H1 (cell line): ENCODE data around the gene SNX2.

Source experiments
- CBX5 ChIP-seq: fragments of 300-800, 300-1000 bp; sonication (generic); IDR thresholded peaks from 2 replicates; pipeline ENCODE4 v1.7.1; 2016; ENCODE audit warnings: antibody characterized with exemption, low read length, low read depth
- EP300 ChIP-seq, 2 experiments: IDR thresholded peaks; 1 replicate in 1 of 2; 2 replicates in 1 of 2; pipeline ENCODE4 v1.6.1; 2011 to 2012; ENCODE audit warnings: low read depth in 2 of 2, low read length in 2 of 2, mild to moderate bottlenecking in 2 of 2, borderline replicate concordance in 1 of 2, inconsistent platforms in 1 of 2, moderate library complexity in 1 of 2
- EZH2 ChIP-seq: fragments of 200-600 bp; sonication (generic); IDR thresholded peaks from 2 replicates; pipeline ENCODE4 v1.7.1; 2012; ENCODE audit warnings: low read depth, mild to moderate bottlenecking, moderate library complexity, low read length, inconsistent platforms; ENCODE audit not compliant: severe bottlenecking
- GABPA ChIP-seq: IDR thresholded peaks from 2 replicates; pipeline ENCODE4 v1.6.1; 2011; ENCODE audit warnings: mild to moderate bottlenecking, low read length, moderate library complexity, borderline replicate concordance; ENCODE audit not compliant: insufficient read depth
- JUN ChIP-seq: IDR thresholded peaks from 2 replicates; pipeline ENCODE4 v1.6.1; 2011; ENCODE audit warnings: low read depth, mild to moderate bottlenecking, improper control_type of control experiment, low read length
- PHF8 ChIP-seq: fragments of 200-600 bp; sonication (generic); conservative IDR thresholded peaks from 2 replicates; pipeline ENCODE4 v1.7.1; 2012; ENCODE audit warnings: low read depth, mild to moderate bottlenecking, inconsistent platforms, low read length, moderate library complexity
- POLR2A ChIP-seq, 2 experiments: IDR thresholded peaks; 1 replicate in 1 of 2; 2 replicates in 1 of 2; pipeline ENCODE4 v1.6.1; 2011; ENCODE audit warnings: low read depth in 2 of 2, low read length in 2 of 2, mild to moderate bottlenecking in 2 of 2; ENCODE audit errors: control extremely low read depth in 1 of 2
- RBBP5 ChIP-seq: IDR thresholded peaks from 2 replicates; pipeline ENCODE4 v1.7.1; 2012; ENCODE audit warnings: low read depth, mild to moderate bottlenecking, inconsistent platforms, low read length, moderate library complexity, borderline replicate concordance
- TCF12 ChIP-seq: IDR thresholded peaks from 2 replicates; pipeline ENCODE4 v1.6.1; 2011; ENCODE audit warnings: low read depth, mild to moderate bottlenecking, low read length
- TF ChIP-seq, protein P1 (sequence below), 3 experiments: IDR thresholded peaks; 1 replicate in 2 of 3; 2 replicates in 1 of 3; pipeline versions ENCODE4 v1.5.1 to v1.6.1; 2011; ENCODE audit warnings: low read length in 3 of 3, mild to moderate bottlenecking in 3 of 3, inconsistent platforms in 2 of 3, low read depth in 1 of 3, moderate library complexity in 1 of 3; ENCODE audit not compliant: insufficient read depth in 1 of 3; ENCODE audit errors: control extremely low read depth in 1 of 3
- TF ChIP-seq, protein P2 (sequence below): fragments of 300-600 bp; sonication (generic); IDR thresholded peaks from 2 replicates; pipeline ENCODE4 v1.7.1; 2012; ENCODE audit warnings: low read length, moderate library complexity, mild to moderate bottlenecking, inconsistent platforms; ENCODE audit not compliant: insufficient replicate concordance

DNA sequence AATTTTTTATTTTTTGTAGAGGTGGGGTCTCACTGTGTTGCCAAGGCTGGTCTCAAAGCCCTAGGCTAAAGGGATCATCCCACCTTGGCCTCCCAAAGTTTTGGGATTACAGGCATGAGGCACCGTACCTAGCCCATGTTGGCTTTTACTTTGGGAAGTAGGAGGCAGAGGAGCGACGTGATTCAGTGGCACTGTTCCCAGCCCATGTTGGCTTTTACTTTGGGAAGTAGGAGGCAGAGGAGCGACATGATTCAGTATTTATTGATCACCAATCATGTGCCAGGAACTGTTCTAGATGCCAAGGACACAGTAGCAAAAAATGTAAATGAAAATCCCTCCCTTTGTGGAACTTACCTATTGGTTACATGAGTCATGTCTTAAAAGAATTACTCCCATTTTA lies 88.8 kb downstream of the SNX2 start:
- TF ChIP-seq, protein P1, sequence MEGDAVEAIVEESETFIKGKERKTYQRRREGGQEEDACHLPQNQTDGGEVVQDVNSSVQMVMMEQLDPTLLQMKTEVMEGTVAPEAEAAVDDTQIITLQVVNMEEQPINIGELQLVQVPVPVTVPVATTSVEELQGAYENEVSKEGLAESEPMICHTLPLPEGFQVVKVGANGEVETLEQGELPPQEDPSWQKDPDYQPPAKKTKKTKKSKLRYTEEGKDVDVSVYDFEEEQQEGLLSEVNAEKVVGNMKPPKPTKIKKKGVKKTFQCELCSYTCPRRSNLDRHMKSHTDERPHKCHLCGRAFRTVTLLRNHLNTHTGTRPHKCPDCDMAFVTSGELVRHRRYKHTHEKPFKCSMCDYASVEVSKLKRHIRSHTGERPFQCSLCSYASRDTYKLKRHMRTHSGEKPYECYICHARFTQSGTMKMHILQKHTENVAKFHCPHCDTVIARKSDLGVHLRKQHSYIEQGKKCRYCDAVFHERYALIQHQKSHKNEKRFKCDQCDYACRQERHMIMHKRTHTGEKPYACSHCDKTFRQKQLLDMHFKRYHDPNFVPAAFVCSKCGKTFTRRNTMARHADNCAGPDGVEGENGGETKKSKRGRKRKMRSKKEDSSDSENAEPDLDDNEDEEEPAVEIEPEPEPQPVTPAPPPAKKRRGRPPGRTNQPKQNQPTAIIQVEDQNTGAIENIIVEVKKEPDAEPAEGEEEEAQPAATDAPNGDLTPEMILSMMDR (IDR thresholded peaks at IDR 0.05; ENCODE audit: control extremely low read depth in 1 of 3, insufficient read depth in 1 of 3, low read depth in 1 of 3, low read length in 3 of 3) = no peak
- TF ChIP-seq JUN (no peak), EP300 (IDR thresholded peaks at IDR 0.05; ENCODE audit: borderline replicate concordance in 1 of 2, low read depth in 2 of 2, low read length in 2 of 2) (no peak), POLR2A (IDR thresholded peaks at IDR 0.05; ENCODE audit: control extremely low read depth in 1 of 2, low read depth in 2 of 2, low read length in 2 of 2) (no peak), RBBP5 (no peak), PHF8 (no peak), CBX5 (no peak), EZH2 (no peak), TCF12 (no peak), GABPA (no peak)
- TF ChIP-seq, protein P2, sequence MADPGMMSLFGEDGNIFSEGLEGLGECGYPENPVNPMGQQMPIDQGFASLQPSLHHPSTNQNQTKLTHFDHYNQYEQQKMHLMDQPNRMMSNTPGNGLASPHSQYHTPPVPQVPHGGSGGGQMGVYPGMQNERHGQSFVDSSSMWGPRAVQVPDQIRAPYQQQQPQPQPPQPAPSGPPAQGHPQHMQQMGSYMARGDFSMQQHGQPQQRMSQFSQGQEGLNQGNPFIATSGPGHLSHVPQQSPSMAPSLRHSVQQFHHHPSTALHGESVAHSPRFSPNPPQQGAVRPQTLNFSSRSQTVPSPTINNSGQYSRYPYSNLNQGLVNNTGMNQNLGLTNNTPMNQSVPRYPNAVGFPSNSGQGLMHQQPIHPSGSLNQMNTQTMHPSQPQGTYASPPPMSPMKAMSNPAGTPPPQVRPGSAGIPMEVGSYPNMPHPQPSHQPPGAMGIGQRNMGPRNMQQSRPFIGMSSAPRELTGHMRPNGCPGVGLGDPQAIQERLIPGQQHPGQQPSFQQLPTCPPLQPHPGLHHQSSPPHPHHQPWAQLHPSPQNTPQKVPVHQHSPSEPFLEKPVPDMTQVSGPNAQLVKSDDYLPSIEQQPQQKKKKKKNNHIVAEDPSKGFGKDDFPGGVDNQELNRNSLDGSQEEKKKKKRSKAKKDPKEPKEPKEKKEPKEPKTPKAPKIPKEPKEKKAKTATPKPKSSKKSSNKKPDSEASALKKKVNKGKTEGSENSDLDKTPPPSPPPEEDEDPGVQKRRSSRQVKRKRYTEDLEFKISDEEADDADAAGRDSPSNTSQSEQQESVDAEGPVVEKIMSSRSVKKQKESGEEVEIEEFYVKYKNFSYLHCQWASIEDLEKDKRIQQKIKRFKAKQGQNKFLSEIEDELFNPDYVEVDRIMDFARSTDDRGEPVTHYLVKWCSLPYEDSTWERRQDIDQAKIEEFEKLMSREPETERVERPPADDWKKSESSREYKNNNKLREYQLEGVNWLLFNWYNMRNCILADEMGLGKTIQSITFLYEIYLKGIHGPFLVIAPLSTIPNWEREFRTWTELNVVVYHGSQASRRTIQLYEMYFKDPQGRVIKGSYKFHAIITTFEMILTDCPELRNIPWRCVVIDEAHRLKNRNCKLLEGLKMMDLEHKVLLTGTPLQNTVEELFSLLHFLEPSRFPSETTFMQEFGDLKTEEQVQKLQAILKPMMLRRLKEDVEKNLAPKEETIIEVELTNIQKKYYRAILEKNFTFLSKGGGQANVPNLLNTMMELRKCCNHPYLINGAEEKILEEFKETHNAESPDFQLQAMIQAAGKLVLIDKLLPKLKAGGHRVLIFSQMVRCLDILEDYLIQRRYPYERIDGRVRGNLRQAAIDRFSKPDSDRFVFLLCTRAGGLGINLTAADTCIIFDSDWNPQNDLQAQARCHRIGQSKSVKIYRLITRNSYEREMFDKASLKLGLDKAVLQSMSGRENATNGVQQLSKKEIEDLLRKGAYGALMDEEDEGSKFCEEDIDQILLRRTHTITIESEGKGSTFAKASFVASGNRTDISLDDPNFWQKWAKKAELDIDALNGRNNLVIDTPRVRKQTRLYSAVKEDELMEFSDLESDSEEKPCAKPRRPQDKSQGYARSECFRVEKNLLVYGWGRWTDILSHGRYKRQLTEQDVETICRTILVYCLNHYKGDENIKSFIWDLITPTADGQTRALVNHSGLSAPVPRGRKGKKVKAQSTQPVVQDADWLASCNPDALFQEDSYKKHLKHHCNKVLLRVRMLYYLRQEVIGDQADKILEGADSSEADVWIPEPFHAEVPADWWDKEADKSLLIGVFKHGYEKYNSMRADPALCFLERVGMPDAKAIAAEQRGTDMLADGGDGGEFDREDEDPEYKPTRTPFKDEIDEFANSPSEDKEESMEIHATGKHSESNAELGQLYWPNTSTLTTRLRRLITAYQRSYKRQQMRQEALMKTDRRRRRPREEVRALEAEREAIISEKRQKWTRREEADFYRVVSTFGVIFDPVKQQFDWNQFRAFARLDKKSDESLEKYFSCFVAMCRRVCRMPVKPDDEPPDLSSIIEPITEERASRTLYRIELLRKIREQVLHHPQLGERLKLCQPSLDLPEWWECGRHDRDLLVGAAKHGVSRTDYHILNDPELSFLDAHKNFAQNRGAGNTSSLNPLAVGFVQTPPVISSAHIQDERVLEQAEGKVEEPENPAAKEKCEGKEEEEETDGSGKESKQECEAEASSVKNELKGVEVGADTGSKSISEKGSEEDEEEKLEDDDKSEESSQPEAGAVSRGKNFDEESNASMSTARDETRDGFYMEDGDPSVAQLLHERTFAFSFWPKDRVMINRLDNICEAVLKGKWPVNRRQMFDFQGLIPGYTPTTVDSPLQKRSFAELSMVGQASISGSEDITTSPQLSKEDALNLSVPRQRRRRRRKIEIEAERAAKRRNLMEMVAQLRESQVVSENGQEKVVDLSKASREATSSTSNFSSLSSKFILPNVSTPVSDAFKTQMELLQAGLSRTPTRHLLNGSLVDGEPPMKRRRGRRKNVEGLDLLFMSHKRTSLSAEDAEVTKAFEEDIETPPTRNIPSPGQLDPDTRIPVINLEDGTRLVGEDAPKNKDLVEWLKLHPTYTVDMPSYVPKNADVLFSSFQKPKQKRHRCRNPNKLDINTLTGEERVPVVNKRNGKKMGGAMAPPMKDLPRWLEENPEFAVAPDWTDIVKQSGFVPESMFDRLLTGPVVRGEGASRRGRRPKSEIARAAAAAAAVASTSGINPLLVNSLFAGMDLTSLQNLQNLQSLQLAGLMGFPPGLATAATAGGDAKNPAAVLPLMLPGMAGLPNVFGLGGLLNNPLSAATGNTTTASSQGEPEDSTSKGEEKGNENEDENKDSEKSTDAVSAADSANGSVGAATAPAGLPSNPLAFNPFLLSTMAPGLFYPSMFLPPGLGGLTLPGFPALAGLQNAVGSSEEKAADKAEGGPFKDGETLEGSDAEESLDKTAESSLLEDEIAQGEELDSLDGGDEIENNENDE = no peak
